ENCODE measurements around the gene FBXO34.

FBXO34 gene

DNA sequence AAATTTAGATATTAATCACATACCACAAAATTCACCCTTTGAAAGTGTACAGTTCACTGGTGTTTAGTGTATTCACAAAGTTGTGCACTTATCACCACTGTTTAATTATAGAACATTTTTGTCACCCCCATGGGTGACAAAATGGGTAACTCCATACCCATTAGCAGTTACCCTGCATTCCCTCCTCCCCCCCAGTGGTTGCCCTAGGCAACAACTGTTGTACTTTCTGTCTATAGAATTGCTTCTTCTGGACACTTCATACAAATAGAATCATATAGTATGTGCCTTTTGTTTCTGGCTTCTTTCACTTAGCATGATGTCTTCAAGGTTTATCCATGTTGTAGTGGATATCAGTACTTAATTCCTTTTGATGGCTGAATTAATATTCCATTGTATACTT is 52.7 kb downstream of the FBXO34 start:
- TF ChIP-seq, protein P1, sequence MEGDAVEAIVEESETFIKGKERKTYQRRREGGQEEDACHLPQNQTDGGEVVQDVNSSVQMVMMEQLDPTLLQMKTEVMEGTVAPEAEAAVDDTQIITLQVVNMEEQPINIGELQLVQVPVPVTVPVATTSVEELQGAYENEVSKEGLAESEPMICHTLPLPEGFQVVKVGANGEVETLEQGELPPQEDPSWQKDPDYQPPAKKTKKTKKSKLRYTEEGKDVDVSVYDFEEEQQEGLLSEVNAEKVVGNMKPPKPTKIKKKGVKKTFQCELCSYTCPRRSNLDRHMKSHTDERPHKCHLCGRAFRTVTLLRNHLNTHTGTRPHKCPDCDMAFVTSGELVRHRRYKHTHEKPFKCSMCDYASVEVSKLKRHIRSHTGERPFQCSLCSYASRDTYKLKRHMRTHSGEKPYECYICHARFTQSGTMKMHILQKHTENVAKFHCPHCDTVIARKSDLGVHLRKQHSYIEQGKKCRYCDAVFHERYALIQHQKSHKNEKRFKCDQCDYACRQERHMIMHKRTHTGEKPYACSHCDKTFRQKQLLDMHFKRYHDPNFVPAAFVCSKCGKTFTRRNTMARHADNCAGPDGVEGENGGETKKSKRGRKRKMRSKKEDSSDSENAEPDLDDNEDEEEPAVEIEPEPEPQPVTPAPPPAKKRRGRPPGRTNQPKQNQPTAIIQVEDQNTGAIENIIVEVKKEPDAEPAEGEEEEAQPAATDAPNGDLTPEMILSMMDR (IDR thresholded peaks at IDR 0.05): no peak
- no peak for TF ChIP-seq ZFX (IDR thresholded peaks at IDR 0.05; ENCODE audit: borderline replicate concordance)
- H3K27ac ChIP-seq: no peak overlapping the region

DNA sequence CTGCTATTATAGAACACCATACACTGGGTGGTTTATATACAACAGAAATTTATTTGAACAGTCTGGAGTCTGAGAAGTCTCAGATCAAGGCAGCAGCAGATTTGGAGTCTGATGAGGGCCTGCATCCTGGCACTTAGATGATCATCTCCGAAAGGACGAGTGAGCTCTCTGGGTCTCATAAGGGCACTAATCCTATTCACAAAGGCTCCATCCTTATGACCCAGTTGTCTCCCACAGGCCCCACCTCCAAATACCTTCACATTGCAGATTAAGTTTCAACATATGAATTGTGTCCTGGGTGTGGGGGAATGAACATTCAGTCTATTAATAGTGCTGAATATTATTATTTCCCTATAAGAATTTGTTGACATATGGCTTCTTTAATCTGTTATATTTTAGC is 53.6 kb downstream of the FBXO34 start:
- no peak for TF ChIP-seq ZFX (IDR thresholded peaks at IDR 0.05; ENCODE audit: borderline replicate concordance)
- TF ChIP-seq, protein P1 (IDR thresholded peaks at IDR 0.05): no peak
- H3K27ac ChIP-seq: no peak overlapping the region

DNA sequence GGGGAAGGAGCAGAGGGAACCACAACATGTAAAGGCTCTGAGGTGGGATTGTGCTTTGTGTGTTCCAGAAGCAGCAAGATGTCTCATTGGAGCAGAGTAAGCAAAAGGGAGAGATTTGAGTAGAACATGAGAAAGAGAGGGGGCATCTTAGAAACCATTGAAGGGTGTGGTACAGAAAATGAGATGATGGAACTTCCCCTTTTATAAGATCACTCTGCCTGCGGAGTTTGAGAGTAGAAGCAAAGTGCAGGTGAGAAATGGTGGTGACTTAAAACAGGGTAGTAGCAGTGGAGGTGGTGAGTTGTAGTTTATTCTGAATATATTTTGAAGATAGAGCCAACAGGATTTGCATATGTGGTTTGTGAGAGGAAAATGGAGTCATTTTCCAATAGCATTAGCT is 56.0 kb downstream of the FBXO34 start:
- no peak overlapping the region for H3K27ac ChIP-seq
- no peak for TF ChIP-seq ZFX (IDR thresholded peaks at IDR 0.05; ENCODE audit: borderline replicate concordance)
- TF ChIP-seq, protein P1 (IDR thresholded peaks at IDR 0.05): no peak

DNA sequence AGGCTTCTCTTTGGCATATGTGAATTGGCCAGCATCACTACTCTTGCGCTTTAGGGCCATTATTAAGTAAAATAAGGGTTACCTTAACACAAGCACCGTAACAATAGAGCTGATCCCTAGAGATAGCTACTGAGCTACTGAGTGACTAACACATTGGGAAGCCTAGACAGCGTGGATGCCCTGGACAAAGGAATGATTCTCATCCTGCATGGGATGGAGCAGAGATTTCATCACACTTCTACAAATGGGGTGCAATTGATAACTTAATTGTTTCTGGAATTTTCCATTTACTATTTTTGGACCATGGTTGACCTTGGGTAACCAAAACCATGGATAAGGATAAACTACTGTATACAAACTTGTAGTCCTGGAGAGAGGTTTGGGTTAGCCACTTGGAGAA is 57.1 kb downstream of the FBXO34 start:
- H3K27ac ChIP-seq: no peak overlapping the region
- TF ChIP-seq, protein P1 (IDR thresholded peaks at IDR 0.05): no peak
- no peak for TF ChIP-seq ZFX (IDR thresholded peaks at IDR 0.05; ENCODE audit: borderline replicate concordance)

DNA sequence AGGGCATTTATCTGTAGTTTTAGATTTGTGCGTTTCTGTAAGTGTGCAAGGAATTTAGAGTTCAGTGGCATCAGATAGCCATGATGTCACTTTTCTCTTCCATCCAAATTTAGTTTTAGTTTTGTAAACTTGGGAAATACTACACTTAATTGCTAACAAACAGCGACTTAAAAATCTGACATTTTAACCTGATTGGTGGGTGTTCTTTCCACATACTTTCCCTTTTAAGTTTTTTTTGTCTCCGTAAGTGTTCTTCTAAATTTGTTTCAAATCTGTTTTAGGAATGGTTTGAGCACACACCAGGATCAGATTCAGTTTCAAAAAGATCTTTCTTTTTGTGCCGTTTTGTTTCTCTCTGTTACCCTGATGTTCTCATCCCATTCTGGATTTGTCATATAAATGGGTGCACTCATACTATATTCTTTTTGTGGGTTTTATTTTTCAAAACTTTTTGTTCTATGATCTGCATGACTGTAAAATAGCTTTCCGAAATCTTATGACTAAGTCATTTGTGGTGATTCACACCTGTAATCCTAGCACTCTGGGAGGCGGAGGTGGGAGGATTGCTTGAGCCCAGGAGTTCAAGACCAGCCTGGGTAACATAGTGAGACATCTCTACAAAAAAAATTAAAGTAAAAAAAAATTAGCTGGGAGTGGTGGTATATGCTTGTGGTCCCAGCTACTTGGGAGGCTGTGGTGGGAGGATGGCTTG is 58.9 kb downstream of the FBXO34 start:
- no peak overlapping the region for H3K27ac ChIP-seq
- no peak for TF ChIP-seq ZFX (IDR thresholded peaks at IDR 0.05; ENCODE audit: borderline replicate concordance)
- TF ChIP-seq, protein P1 (IDR thresholded peaks at IDR 0.05): no peak

DNA sequence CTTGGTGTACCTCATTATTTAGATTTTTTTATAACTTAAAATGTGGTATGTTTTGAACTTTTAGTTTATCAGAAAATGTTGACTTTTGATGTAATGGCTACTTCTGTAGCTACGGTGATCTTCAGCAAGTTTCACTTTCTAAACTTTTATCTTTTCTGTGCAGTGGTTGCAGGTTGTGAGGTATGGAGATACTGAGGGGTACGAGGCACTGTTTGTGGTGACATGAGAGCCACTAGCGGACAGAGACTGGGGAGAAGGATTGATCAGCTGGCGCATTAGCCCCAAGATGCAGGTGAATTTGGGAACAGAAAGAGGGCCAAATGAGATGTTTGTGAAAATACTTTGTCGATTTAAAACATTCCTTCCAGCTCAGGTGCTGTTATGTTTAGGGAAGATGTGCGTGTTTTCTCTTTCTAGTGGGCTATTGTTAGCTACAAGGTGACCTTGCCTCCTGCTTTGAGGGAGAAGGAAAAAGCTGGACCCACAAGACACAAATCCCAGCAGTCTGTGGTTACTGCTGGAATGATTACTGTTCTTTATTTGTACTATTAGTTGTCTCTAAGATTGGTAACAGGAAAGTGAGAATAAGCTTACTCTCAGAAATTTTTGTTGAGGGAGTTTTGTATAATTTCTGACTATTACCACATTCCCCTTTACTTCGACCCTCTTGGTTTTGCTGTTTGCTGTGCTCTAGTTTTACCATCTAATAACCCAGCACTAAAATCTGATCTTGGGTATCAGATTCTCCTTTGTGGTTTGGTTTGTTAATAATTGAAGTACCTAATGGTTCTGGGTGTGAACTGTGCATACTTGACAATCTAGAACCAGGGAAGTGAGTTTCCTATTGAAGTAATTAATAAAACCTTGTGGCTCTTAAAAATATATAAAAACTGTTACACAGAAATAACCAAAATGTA is 61.7 kb downstream of the FBXO34 start:
- TF ChIP-seq, protein P1 (IDR thresholded peaks at IDR 0.05): no peak
- TF ChIP-seq ZFX (IDR thresholded peaks at IDR 0.05; ENCODE audit: borderline replicate concordance): no peak
- no peak overlapping the region for H3K27ac ChIP-seq
